DND-41 (cell line): ENCODE measurements around the gene GOPC.

Experiments used
- EZH2 ChIP-seq: IDR thresholded peaks from 3 replicates; pipeline ENCODE4 v1.6.1; 2012; ENCODE audit warnings: borderline replicate concordance, low read depth, mild to moderate bottlenecking, moderate library complexity, low read length, inconsistent platforms; ENCODE audit not compliant: severe bottlenecking
- TF ChIP-seq, protein P1 (sequence below): IDR thresholded peaks from 2 replicates; pipeline ENCODE4 v1.5.1; 2012; ENCODE audit warnings: borderline replicate concordance, low read length, moderate library complexity, mild to moderate bottlenecking; ENCODE audit not compliant: poor library complexity, severe bottlenecking; ENCODE audit errors: extremely low read depth

DNA sequence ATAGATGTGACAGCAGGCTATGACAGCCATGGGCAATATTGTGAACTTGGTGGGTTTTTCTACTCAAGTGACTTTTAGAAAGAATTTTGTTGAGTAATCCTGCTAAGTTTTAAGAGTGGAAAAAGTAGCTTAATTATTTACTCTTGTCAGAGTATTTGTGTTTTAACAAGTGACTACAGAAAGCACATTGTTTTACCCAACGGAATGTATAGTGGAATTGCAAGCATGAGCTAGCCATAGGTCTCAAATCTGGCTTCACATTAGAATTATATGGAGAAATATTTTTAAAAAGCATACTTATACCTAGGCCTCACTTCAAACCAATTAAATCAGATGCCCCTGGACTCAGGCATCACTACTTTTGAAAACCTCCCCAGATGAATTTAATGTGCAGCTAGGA lies 35.5 kb upstream of the GOPC start:
- TF ChIP-seq, protein P1, sequence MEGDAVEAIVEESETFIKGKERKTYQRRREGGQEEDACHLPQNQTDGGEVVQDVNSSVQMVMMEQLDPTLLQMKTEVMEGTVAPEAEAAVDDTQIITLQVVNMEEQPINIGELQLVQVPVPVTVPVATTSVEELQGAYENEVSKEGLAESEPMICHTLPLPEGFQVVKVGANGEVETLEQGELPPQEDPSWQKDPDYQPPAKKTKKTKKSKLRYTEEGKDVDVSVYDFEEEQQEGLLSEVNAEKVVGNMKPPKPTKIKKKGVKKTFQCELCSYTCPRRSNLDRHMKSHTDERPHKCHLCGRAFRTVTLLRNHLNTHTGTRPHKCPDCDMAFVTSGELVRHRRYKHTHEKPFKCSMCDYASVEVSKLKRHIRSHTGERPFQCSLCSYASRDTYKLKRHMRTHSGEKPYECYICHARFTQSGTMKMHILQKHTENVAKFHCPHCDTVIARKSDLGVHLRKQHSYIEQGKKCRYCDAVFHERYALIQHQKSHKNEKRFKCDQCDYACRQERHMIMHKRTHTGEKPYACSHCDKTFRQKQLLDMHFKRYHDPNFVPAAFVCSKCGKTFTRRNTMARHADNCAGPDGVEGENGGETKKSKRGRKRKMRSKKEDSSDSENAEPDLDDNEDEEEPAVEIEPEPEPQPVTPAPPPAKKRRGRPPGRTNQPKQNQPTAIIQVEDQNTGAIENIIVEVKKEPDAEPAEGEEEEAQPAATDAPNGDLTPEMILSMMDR = no peak
- no peak for TF ChIP-seq EZH2
